ENCODE measurements around the gene HECTD4. TPM values are rescaled to one million over a fixed set of nuclear protein-coding genes. Genes with fewer than 3 reads are reported as not detected.

The HECTD4 gene
- total and polyA plus RNA-seq, 4 experiments from 2014 or later, result 0.75 to 61.3 (median 29.3) TPM

DNA sequence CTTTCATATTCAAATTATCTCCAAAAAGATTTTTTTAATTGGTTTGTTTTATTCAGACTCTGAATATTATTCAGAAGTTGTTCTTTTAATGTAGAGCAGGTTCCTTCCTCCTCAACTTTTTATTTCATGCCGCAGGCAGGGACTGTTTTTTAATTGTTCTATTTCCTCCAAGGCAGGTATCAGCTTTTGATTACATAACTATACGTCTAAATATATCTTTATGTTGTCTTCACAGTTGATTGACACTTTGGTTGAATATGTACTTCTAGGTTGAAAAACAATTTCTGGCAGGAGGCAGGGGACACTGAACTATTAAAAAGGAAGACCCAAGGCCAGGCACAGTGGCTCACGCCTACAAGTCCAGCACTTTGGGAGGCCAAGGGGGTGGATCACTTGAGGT lies 82.5 kb downstream of the HECTD4 start:
- POLR2A ChIA-PET (ENCODE audit: partially characterized antibody), result no interaction called here
- intact Hi-C loops (cut with micrococcal nuclease), result no loop called here

DNA sequence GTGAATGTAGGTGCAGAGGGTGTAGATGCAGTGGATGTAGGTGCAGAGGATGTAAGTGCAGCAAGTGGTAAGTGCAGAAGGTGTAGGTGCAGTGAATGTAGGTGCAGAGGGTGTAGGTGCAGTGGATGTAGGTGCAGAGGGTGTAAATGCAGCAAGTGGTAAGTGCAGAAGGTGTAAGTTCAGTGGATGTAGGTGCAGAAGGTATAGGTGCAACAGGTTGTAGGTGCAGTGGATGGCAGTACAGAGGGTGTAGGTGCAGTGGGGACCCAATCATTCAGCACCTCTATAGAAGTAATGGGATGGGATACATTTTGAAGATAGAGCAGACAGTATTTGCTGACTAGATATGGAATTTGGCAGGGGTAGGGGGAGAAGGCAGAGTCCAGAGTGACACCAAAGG lies 85.0 kb downstream of the HECTD4 start:
- no peaks in the 10 kb centered on the region for H3K36me3 ChIP-seq (ENCODE audit: insufficient read depth, low read length)
- no peaks in the 10 kb centered on the region for H3K9me3 ChIP-seq (ENCODE audit: control insufficient read depth in 1 of 2, low read length in 2 of 2)
- no peaks in the 10 kb centered on the region for H3K9me3 Mint-ChIP-seq
- H3K27me3 ChIP-seq (ENCODE audit: insufficient read depth, low read length), result no peaks in the 10 kb centered on the region
- H3K27ac Mint-ChIP-seq, result no peak overlapping the region
- peaks cover under 1 to 3% (median 3%) of the 10 kb centered on the region in 4 donors for H3K4me1 Mint-ChIP-seq
- no peaks in the 10 kb centered on the region for H3K4me1 ChIP-seq (ENCODE audit: insufficient read depth, low read length)
- no peak overlapping the region for H3K4me3 ChIP-seq (ENCODE audit: low read length in 2 of 2)
- DNase-seq, result no peak
- H3K36me3 Mint-ChIP-seq, result peaks cover 12 to 14% of the 10 kb centered on the region in 2 donors
- intact Hi-C loops (cut with micrococcal nuclease), result no loop called here
- ChIA-PET CTCF (ENCODE audit: partially characterized antibody) (no interaction called here), POLR2A (ENCODE audit: partially characterized antibody) (no interaction called here)
- H3K27me3 Mint-ChIP-seq, result no peaks in the 10 kb centered on the region
- H3K4me3 Mint-ChIP-seq, result no peak overlapping the region
- H3K27ac ChIP-seq (ENCODE audit: low read depth, low read length), result no peak overlapping the region

More for the DNA sequence above, 82.5 kb downstream of the HECTD4 start:
- H3K36me3 ChIP-seq (ENCODE audit: insufficient read depth, low read length), result peaks cover 2% of the 10 kb centered on the region
- no peak overlapping the region for H3K4me3 ChIP-seq (ENCODE audit: low read length in 2 of 2)
- no peak for DNase-seq
- Mint-ChIP-seq H3K4me3 (no peak overlapping the region), H3K4me1 (peaks cover 3 to 10% (median 5%) of the 10 kb centered on the region in 4 donors), H3K27ac (no peak overlapping the region), H3K27me3 (no peaks in the 10 kb centered on the region), H3K9me3 (no peaks in the 10 kb centered on the region), H3K36me3 (peaks cover 16 to 20% of the 10 kb centered on the region in 2 donors)
- peaks cover 9% of the 10 kb centered on the region for H3K4me1 ChIP-seq (ENCODE audit: insufficient read depth, low read length)
- H3K9me3 ChIP-seq (ENCODE audit: control insufficient read depth in 1 of 2, low read length in 2 of 2), result no peaks in the 10 kb centered on the region
- no peaks in the 10 kb centered on the region for H3K27me3 ChIP-seq (ENCODE audit: insufficient read depth, low read length)
- CTCF ChIA-PET (ENCODE audit: partially characterized antibody), result no interaction called here
- H3K27ac ChIP-seq (ENCODE audit: low read depth, low read length), result no peak overlapping the region

- DNase-seq, result no peak
- intact Hi-C loops (cut with micrococcal nuclease), result no loop called here
- Mint-ChIP-seq H3K27ac (no peak overlapping the region), H3K4me1 (peaks cover 5 to 7% (median 6%) of the 10 kb centered on the region in 4 donors), H3K4me3 (no peak overlapping the region), H3K36me3 (peaks cover 7 to 15% of the 10 kb centered on the region in 2 donors), H3K9me3 (no peaks in the 10 kb centered on the region), H3K27me3 (no peaks in the 10 kb centered on the region)
- H3K4me3 ChIP-seq (ENCODE audit: low read length in 2 of 2), result no peak overlapping the region
- ChIA-PET POLR2A (ENCODE audit: partially characterized antibody) (no interaction called here), CTCF (ENCODE audit: partially characterized antibody) (interaction anchor here (0.6 kb wide), 1 partner anchor 118 kb away, joined by 3 read pairs; no protein-coding TSS in a partner anchor)
- H3K4me1 ChIP-seq (ENCODE audit: insufficient read depth, low read length), result no peaks in the 10 kb centered on the region
- no peak overlapping the region for H3K27ac ChIP-seq (ENCODE audit: low read depth, low read length)
- no peaks in the 10 kb centered on the region for H3K9me3 ChIP-seq (ENCODE audit: control insufficient read depth in 1 of 2, low read length in 2 of 2)
- no peaks in the 10 kb centered on the region for H3K36me3 ChIP-seq (ENCODE audit: insufficient read depth, low read length)
- H3K27me3 ChIP-seq (ENCODE audit: insufficient read depth, low read length), result no peaks in the 10 kb centered on the region
Observed at GRCh38 chr12:112296183-112296582, 86.0 kb downstream of the HECTD4 start.

DNA sequence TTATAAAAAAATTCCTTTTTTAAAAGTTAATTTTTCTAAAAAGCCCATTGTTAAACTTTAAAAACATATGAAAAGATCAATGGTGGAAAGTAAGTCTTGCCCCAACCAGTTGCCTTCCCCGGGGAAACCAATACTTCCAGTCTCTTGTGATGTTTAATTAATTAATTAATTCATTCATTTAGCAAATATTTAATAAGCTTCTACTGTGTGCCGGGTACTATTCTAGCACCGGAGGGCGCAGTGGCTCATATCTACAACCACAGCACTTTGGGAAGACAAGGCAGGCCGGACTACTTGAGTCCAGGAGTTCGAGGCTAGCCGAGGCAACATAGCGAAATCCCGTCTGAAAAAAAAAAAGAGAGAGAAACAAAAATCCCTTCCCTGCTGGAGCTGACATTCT lies 87.4 kb downstream of the HECTD4 start:
- Mint-ChIP-seq H3K36me3 (peaks cover 12 to 16% of the 10 kb centered on the region in 2 donors), H3K27me3 (no peaks in the 10 kb centered on the region), H3K4me1 (peaks cover 5 to 7% (median 6%) of the 10 kb centered on the region in 4 donors), H3K27ac (no peak overlapping the region), H3K9me3 (peaks cover 0 to 2% (median 0%) of the 10 kb centered on the region in 8 donors), H3K4me3 (no peak overlapping the region)
- CTCF ChIA-PET (ENCODE audit: partially characterized antibody), result interaction anchor here (1.1 kb wide), 1 partner anchor 92 kb away, joined by 5 read pairs; no protein-coding TSS in a partner anchor
- Histone ChIP-seq H3K36me3 (ENCODE audit: insufficient read depth, low read length) (no peaks in the 10 kb centered on the region), H3K4me1 (ENCODE audit: insufficient read depth, low read length) (no peaks in the 10 kb centered on the region), H3K27ac (ENCODE audit: low read depth, low read length) (no peak overlapping the region), H3K9me3 (ENCODE audit: control insufficient read depth in 1 of 2, low read length in 2 of 2) (no peaks in the 10 kb centered on the region), H3K27me3 (ENCODE audit: insufficient read depth, low read length) (no peaks in the 10 kb centered on the region), H3K4me3 (ENCODE audit: low read length in 2 of 2) (no peak overlapping the region)
- intact Hi-C loops (cut with micrococcal nuclease), result loop anchor here (1.0 kb wide), 1 partner anchor 93 kb away; no protein-coding TSS in a partner anchor
- POLR2A ChIA-PET (ENCODE audit: partially characterized antibody), result no interaction called here
- no peak for DNase-seq

GRCh38 chr12:112288638-112289037 lies 93.6 kb downstream of the HECTD4 start:
- no peaks in the 10 kb centered on the region for H3K36me3 ChIP-seq (ENCODE audit: insufficient read depth, low read length)
- no peak overlapping the region for H3K27ac ChIP-seq (ENCODE audit: low read depth, low read length)
- no peaks in the 10 kb centered on the region for H3K27me3 ChIP-seq (ENCODE audit: insufficient read depth, low read length)
- Mint-ChIP-seq H3K27ac (no peak overlapping the region), H3K36me3 (peaks cover 23 to 30% of the 10 kb centered on the region in 2 donors), H3K4me1 (peaks cover 5 to 7% (median 6%) of the 10 kb centered on the region in 4 donors), H3K4me3 (no peak overlapping the region), H3K27me3 (no peaks in the 10 kb centered on the region), H3K9me3 (peaks cover 0 to 11% (median 4%) of the 10 kb centered on the region in 8 donors)
- H3K9me3 ChIP-seq (ENCODE audit: control insufficient read depth in 1 of 2, low read length in 2 of 2), result no peaks in the 10 kb centered on the region
- CTCF ChIA-PET (ENCODE audit: partially characterized antibody), result interaction anchor here (1.1 to 1.4 kb wide), 2 partner anchors 10 to 191 kb away, joined by 3 to 4 read pairs; no protein-coding TSS in a partner anchor
- intact Hi-C loops (cut with micrococcal nuclease), result no loop called here
- H3K4me3 ChIP-seq (ENCODE audit: low read length in 2 of 2), result no peak overlapping the region
- H3K4me1 ChIP-seq (ENCODE audit: insufficient read depth, low read length), result no peaks in the 10 kb centered on the region
- POLR2A ChIA-PET (ENCODE audit: partially characterized antibody), result no interaction called here
- DNase-seq, result no peak

DNA sequence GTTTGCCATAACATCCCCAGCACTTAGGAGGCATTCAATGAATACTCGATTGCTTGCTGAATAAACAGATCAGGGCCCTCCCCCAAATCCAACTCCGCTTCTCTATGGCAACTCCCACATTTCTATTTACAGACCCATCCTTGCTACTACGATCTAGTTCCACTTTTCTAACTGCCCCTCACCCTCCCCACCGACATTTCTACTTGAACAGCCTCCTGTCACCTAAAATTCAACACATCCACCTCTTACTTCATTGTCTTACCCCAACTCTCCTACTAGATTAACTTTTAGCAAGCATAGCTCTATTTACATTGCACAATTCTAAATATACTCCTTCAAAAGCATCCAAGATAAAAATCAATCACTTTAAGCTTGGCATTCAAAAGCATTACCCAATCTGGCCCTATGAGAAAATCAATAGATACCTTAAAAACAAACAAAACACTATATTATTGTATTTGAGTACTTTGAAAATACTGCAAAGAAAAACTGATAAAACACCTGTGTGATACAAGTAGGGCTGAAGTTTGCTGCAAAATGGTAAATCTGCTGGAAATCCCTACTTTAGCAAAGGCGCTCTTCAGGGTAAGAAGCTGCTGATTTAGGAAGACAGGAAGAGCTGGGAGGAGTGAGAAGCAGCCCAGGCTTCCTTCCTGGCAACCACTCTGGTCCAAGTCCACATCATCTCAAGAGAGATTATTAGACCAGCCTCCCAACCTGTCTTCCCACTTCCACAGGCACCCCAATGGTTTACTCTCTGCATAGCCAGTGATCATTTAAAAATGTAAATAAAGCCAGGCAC lies 96.4 kb downstream of the HECTD4 start:
- Histone ChIP-seq H3K4me1 (ENCODE audit: insufficient read depth, low read length) (no peaks in the 10 kb centered on the region), H3K27me3 (ENCODE audit: insufficient read depth, low read length) (no peaks in the 10 kb centered on the region), H3K36me3 (ENCODE audit: insufficient read depth, low read length) (no peaks in the 10 kb centered on the region), H3K9me3 (ENCODE audit: control insufficient read depth in 1 of 2, low read length in 2 of 2) (no peaks in the 10 kb centered on the region), H3K4me3 (ENCODE audit: low read length in 2 of 2) (no peak overlapping the region), H3K27ac (ENCODE audit: low read depth, low read length) (no peak overlapping the region)
- Mint-ChIP-seq H3K4me3 (no peak overlapping the region), H3K4me1 (peaks cover 0 to 2% (median 0%) of the 10 kb centered on the region in 4 donors), H3K27ac (no peak overlapping the region), H3K9me3 (peaks cover 0 to 11% (median 4%) of the 10 kb centered on the region in 8 donors), H3K27me3 (no peaks in the 10 kb centered on the region), H3K36me3 (peaks cover 14 to 24% of the 10 kb centered on the region in 2 donors)
- DNase-seq, result no peak
- intact Hi-C loops (cut with micrococcal nuclease), result no loop called here
- ChIA-PET CTCF (ENCODE audit: partially characterized antibody) (interaction anchor here (0.6 kb wide), 1 partner anchor 235 kb away, joined by 5 read pairs; no protein-coding TSS in a partner anchor), POLR2A (ENCODE audit: partially characterized antibody) (no interaction called here)

DNA sequence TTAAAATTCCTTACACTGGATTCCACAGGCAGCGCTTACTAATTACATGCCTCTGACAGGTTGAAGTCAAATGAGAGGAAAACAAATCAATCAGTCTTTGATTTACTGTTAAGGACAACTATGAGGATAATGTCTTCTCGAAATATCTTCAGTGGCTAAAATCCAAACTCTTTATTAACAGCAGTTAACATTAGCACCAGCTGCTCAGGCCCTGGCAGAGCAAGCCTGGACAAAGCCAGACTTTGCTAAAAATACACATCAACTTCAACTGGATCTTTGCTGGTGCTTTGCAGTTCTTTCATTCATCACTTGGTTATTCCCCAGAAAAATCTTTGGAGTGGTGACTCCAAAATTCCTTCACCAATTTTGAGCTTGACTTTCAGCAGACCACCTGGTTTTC lies 98.7 kb downstream of the HECTD4 start:
- no peak overlapping the region for H3K4me3 ChIP-seq (ENCODE audit: low read length in 2 of 2)
- Mint-ChIP-seq H3K4me1 (peaks cover 0 to 2% (median 0%) of the 10 kb centered on the region in 4 donors), H3K4me3 (no peak overlapping the region), H3K9me3 (peaks cover 0 to 1% (median 0%) of the 10 kb centered on the region in 8 donors), H3K27ac (peak overlapping the region in 3 of 7 donors; percentile 3 to 49 (median 14)), H3K27me3 (no peaks in the 10 kb centered on the region), H3K36me3 (peaks cover 15% of the 10 kb centered on the region in 2 donors)
- POLR2A ChIA-PET (ENCODE audit: partially characterized antibody), result no interaction called here
- CTCF ChIA-PET (ENCODE audit: partially characterized antibody), result interaction anchor here (0.6 kb wide), 1 partner anchor 174 kb away, joined by 3 read pairs; no protein-coding TSS in a partner anchor
- H3K4me1 ChIP-seq (ENCODE audit: insufficient read depth, low read length), result no peaks in the 10 kb centered on the region
- no peak overlapping the region for H3K27ac ChIP-seq (ENCODE audit: low read depth, low read length)
- H3K9me3 ChIP-seq (ENCODE audit: control insufficient read depth in 1 of 2, low read length in 2 of 2), result no peaks in the 10 kb centered on the region
- no peak for DNase-seq
- H3K36me3 ChIP-seq (ENCODE audit: insufficient read depth, low read length), result no peaks in the 10 kb centered on the region
- H3K27me3 ChIP-seq (ENCODE audit: insufficient read depth, low read length), result no peaks in the 10 kb centered on the region
- intact Hi-C loops (cut with micrococcal nuclease), result no loop called here

All from CD4-positive, alpha-beta memory T cell (primary cell).